Left ventricle myocardium inferior (tissue), 1 donor: ENCODE data around the gene CUL4B. TPM values are rescaled to one million over a fixed set of nuclear protein-coding genes. Genes with fewer than 3 reads are reported as not detected.
A peak's percentile ranks its signal among the peaks of the same experiment; 100 is the strongest.
"Not testable (repeated sequence)": the region's sequence is repeated elsewhere in the genome, so short reads cannot be mapped to it uniquely, and the experiment has no call there.

Source experiments
- DNase-seq: peaks from one replicate; pipeline ENCODE4 v3.0.0-alpha.2; 2020
- H3K27ac ChIP-seq: fragments of 200-600 bp; replicated peaks from 2 replicates; pipeline ENCODE4 v1.8.0; 2021
- H3K27me3 ChIP-seq: fragments of 200-600 bp; 2 replicates; pipeline ENCODE4 v1.8.0; 2021; ENCODE audit warnings: low read depth
- H3K36me3 ChIP-seq: fragments of 200-600 bp; 2 replicates; pipeline ENCODE4 v1.8.0; 2021
- H3K4me1 ChIP-seq: fragments of 200-600 bp; 2 replicates; pipeline ENCODE4 v1.8.0; 2021
- H3K4me3 ChIP-seq: fragments of 200-600 bp; 2 replicates; pipeline ENCODE4 v1.8.0; 2021; ENCODE audit warnings: mild to moderate bottlenecking, moderate library complexity
- H3K9me3 ChIP-seq: fragments of 200-600 bp; replicated peaks from 2 replicates; pipeline ENCODE4 v1.8.0; 2021
- CTCF ChIP-seq: fragments of 200-600 bp; IDR thresholded peaks from 2 replicates; pipeline ENCODE4 v1.8.0; 2021; ENCODE audit warnings: antibody characterized with exemption, mild to moderate bottlenecking, borderline replicate concordance
- intact Hi-C: fragments of 100-400 bp; cut with micrococcal nuclease; formaldehyde crosslinking; loops from one replicate; pipeline ENCODE4 v1.11.0; 2022
- total RNA-seq: library from RNA; stranded (reverse); fragmentation: NEBNext Ultra II Directional; extraction: Animal tissue kit (Norgen Biotek cat#: 25700); gene quantifications from one replicate; pipeline ENCODE4 v1.2.1, GENCODE V29; 2021
- donor health status: DM: no; HTN: yes; CAD: no; lungs with severe emphysema.

The CUL4B gene
- total RNA-seq, 1 donor from 2014 or later = 18.9 TPM

- TF ChIP-seq CTCF = peak; percentile 21
- DNase-seq = no peak
These were observed 46.5 kb downstream of the CUL4B start for GRCh38 chrX:120514236-120514635.

GRCh38 chrX:120512627-120513026 lies 48.1 kb downstream of the CUL4B start:
- no peaks in the 10 kb centered on the region for H3K27me3 ChIP-seq
- no peaks in the 10 kb centered on the region for H3K36me3 ChIP-seq
- no peak for DNase-seq
- intact Hi-C loops = no loop called here
- H3K4me1 ChIP-seq = no peaks in the 10 kb centered on the region
- H3K4me3 ChIP-seq = no peak overlapping the region
- no peak for TF ChIP-seq CTCF
- H3K9me3 ChIP-seq = no peaks in the 10 kb centered on the region
- no peak overlapping the region for H3K27ac ChIP-seq

More at GRCh38 chrX:120514236-120514635, 46.5 kb downstream of the CUL4B start:
- Histone ChIP-seq H3K4me3 (no peak overlapping the region), H3K4me1 (no peaks in the 10 kb centered on the region), H3K27me3 (no peaks in the 10 kb centered on the region), H3K36me3 (no peaks in the 10 kb centered on the region), H3K27ac (no peak overlapping the region), H3K9me3 (no peaks in the 10 kb centered on the region)
- intact Hi-C loops = no loop called here

GRCh38 chrX:120512222-120512621 lies 48.5 kb downstream of the CUL4B start:
- DNase-seq = no peak
- no peak for TF ChIP-seq CTCF
- no peaks in the 10 kb centered on the region for H3K4me1 ChIP-seq
- H3K27ac ChIP-seq = no peak overlapping the region
- intact Hi-C loops = no loop called here
- H3K4me3 ChIP-seq = no peak overlapping the region
- no peaks in the 10 kb centered on the region for H3K9me3 ChIP-seq
- no peaks in the 10 kb centered on the region for H3K36me3 ChIP-seq
- H3K27me3 ChIP-seq = no peaks in the 10 kb centered on the region

GRCh38 chrX:120504569-120504968 lies 56.2 kb downstream of the CUL4B start:
- intact Hi-C loops = no loop called here
- H3K27ac ChIP-seq = no peak overlapping the region
- H3K4me3 ChIP-seq = no peak overlapping the region
- no peak for DNase-seq
- no peaks in the 10 kb centered on the region for H3K36me3 ChIP-seq
- H3K9me3 ChIP-seq = no peaks in the 10 kb centered on the region
- no peaks in the 10 kb centered on the region for H3K27me3 ChIP-seq
- no peak for TF ChIP-seq CTCF
- no peaks in the 10 kb centered on the region for H3K4me1 ChIP-seq

- no peaks in the 10 kb centered on the region for H3K9me3 ChIP-seq
- H3K36me3 ChIP-seq = no peaks in the 10 kb centered on the region
- no peak overlapping the region for H3K27ac ChIP-seq
- intact Hi-C loops = no loop called here
- H3K4me3 ChIP-seq = no peak overlapping the region
- peak; percentile 26 for DNase-seq
- H3K4me1 ChIP-seq = no peaks in the 10 kb centered on the region
- no peaks in the 10 kb centered on the region for H3K27me3 ChIP-seq
- TF ChIP-seq CTCF = no peak
These were observed 61.3 kb downstream of the CUL4B start for GRCh38 chrX:120499301-120500072.

GRCh38 chrX:120490119-120490518 lies 70.6 kb downstream of the CUL4B start:
- H3K9me3 ChIP-seq, intact Hi-C loops, H3K27ac ChIP-seq, H3K4me3 ChIP-seq, H3K36me3 ChIP-seq, DNase-seq, H3K27me3 ChIP-seq, H3K4me1 ChIP-seq: not testable (repeated sequence)
